PC-9 (cell line): ENCODE results near the gene RNF121. TPM values are rescaled to one million over a fixed set of nuclear protein-coding genes. Genes with fewer than 3 reads are reported as not detected.
A peak's percentile ranks its signal among the peaks of the same experiment; 100 is the strongest.

Experiments
- BruUV-seq: library from RNA; stranded (reverse); fragments of 400-500 nt; replicated peaks from 2 replicates; lab custom pipeline; 2021; lab: Mats Ljungman, UMichigan
- CTCF ChIA-PET: fragments of 300-600 bp; sonication (Branson Sonifier 250); formaldehyde crosslinking; loops from one replicate; lab custom pipeline; 2022; ENCODE audit warnings: antibody characterized with exemption; lab: Charles Lee
- POLR2A ChIA-PET: fragments of 300-600 bp; sonication (Branson Sonifier 250); formaldehyde crosslinking; loops from one replicate; lab custom pipeline; 2022; ENCODE audit warnings: antibody characterized with exemption; ENCODE audit not compliant: unreplicated experiment; lab: Charles Lee
- DNase-seq, 2 experiments: peaks; one replicate each; pipeline versions ENCODE4 v3.0.0 to v3.0.0-alpha.2; 2015 to 2022; ENCODE audit warnings: mixed read lengths in 1 of 2
- H2AFZ ChIP-seq: fragments of 200-600 bp; sonication (generic); 2 replicates; pipeline ENCODE4 v1.8.1; 2017; ENCODE audit warnings: antibody characterized with exemption
- H3F3A ChIP-seq: fragments of 200-600 bp; sonication (generic); 2 replicates; pipeline ENCODE4 v1.8.1; 2017; ENCODE audit warnings: antibody characterized with exemption, mild to moderate bottlenecking, low read depth; ENCODE audit not compliant: insufficient read depth
- H3K27ac ChIP-seq: fragments of 200-600 bp; sonication (generic); 2 replicates; pipeline ENCODE4 v1.6.1; 2016; ENCODE audit warnings: mixed run types
- H3K27me3 ChIP-seq: fragments of 200-600 bp; sonication (generic); 2 replicates; pipeline ENCODE4 v1.6.1; 2016; ENCODE audit warnings: low read depth, mixed run types; ENCODE audit not compliant: insufficient read depth
- H3K36me3 ChIP-seq: fragments of 200-600 bp; sonication (generic); 2 replicates; pipeline ENCODE4 v1.6.1; 2016; ENCODE audit warnings: low read depth, mixed run types
- H3K4me1 ChIP-seq: fragments of 200-600 bp; sonication (generic); replicated peaks from 2 replicates; pipeline ENCODE4 v1.6.1; 2016; ENCODE audit warnings: mixed run types; ENCODE audit not compliant: insufficient read depth
- H3K4me2 ChIP-seq: fragments of 200-600 bp; sonication (generic); 2 replicates; pipeline ENCODE4 v1.6.1; 2017; ENCODE audit warnings: mixed run types
- H3K4me3 ChIP-seq: fragments of 200-600 bp; sonication (generic); 2 replicates; pipeline ENCODE4 v1.6.1; 2016; ENCODE audit warnings: mixed run types
- H3K79me2 ChIP-seq: fragments of 200-600 bp; sonication (generic); 2 replicates; pipeline ENCODE4 v1.6.1; 2017; ENCODE audit warnings: low read depth, mixed run types
- H3K9me2 ChIP-seq: fragments of 200-600 bp; sonication (generic); 2 replicates; pipeline ENCODE4 v1.8.1; 2017; ENCODE audit warnings: mild to moderate bottlenecking; ENCODE audit not compliant: insufficient read depth
- H3K9me3 ChIP-seq: fragments of 200-600 bp; sonication (generic); 2 replicates; pipeline ENCODE4 v1.8.1; 2016; ENCODE audit warnings: low read depth; ENCODE audit not compliant: insufficient read depth
- H4K20me1 ChIP-seq: fragments of 200-600 bp; sonication (generic); 2 replicates; pipeline ENCODE4 v1.8.1; 2017; ENCODE audit not compliant: insufficient read depth
- CTCF ChIP-seq: fragments of 200-600 bp; sonication (generic); conservative IDR thresholded peaks from 2 replicates; pipeline ENCODE4 v1.6.1; 2017; ENCODE audit warnings: mixed run types, antibody characterized with exemption, mild to moderate bottlenecking, moderate library complexity
- EZH2 ChIP-seq: fragments of 200-600 bp; sonication (generic); IDR thresholded peaks from 2 replicates; pipeline ENCODE4 v1.8.0; 2017; ENCODE audit warnings: antibody characterized with exemption, low read depth
- intact Hi-C: fragments of 100-400 bp; cut with micrococcal nuclease; formaldehyde crosslinking; loops from one replicate; pipeline ENCODE4 v1.10.0; 2022; ENCODE audit not compliant: unreplicated experiment
- total RNA-seq: library from RNA; stranded (reverse); gene quantifications from 2 replicates; pipeline ENCODE4 v1.2.3, GENCODE V29; 2021

RNF121 gene
- total RNA-seq, 1 experiment from 2014 or later, result 41.2 TPM

DNA sequence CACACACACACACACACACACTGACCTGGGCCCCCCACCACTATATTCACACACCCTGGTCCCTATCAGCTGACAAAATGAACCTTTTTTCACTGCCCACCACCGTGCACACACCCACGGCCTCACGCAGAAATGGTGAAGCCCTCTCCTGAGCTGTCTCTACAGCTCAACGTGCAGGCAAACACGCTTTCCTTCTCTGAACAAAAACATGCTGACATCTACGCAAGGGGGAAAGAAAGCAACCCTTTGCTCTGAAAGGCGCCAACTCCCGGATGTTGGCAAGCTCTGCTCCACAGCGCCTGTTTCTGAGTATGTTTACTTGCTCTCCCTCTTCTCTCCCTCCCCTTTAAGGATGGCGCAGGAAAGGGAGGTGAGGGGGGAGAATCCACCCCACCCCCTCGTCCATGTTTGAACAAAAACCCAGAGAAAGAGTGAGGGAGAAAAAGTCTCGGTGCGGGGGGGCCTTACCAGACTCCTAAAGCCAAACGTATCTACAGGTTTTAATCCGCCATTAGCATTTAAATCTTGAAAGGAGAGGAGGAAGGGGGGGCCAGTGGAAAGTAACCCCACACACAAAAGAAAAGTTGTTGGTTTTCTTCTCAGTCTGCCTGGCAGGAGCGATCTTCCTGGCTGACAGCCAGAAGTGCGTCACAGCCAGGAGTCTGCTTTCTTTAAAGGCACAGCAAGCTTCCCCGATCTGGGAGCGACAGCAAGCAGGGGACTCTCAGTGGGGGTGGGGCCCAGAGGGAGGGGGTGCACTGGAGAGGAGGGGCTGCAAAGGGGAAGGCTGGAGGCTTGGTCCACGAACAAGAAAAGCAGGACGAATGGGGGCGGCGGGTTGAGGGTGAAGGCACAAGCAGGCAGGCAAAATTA, 111.9 kb downstream of the RNF121 start:
- Histone ChIP-seq H2AFZ (peak overlapping the region; percentile 10; the same call in 1 of the 2 replicates), H3K27ac (peak overlapping the region; percentile 32), H3K27me3 (no peaks in the 10 kb centered on the region), H3K4me2 (peak overlapping the region; percentile 73), H3K79me2 (peaks cover 89% of the 10 kb centered on the region), H3K36me3 (no peaks in the 10 kb centered on the region), H3F3A (peaks cover 22% of the 10 kb centered on the region; the same call in 1 of the 2 replicates), H4K20me1 (peaks cover 25% of the 10 kb centered on the region; the same call in 1 of the 2 replicates), H3K4me1 (peaks cover 12% of the 10 kb centered on the region), H3K4me3 (peak overlapping the region; percentile 51), H3K9me2 (no peaks in the 10 kb centered on the region), H3K9me3 (no peaks in the 10 kb centered on the region)
- peak; percentile 78 to 90 for DNase-seq
- TF ChIP-seq EZH2 (no peak), CTCF (no peak)
- ChIA-PET POLR2A (interaction anchor here (0.6 to 0.7 kb wide), 4 partner anchors 32 to 1839 kb away, joined by 3 to 6 read pairs (median 4); no protein-coding TSS in a partner anchor), CTCF (interaction anchor here (1.0 to 1.9 kb wide), 3 partner anchors 16 to 64 kb away, joined by 3 to 5 read pairs (median 4); no protein-coding TSS in a partner anchor)
- intact Hi-C loops, result loop anchor here (1.0 kb wide), 4 partner anchors 30 to 183 kb away; partner anchors contain the start of genes ANAPC15, LRRC51 and NUMA1
- TSS peak; percentile 56 for BruUV-seq

GRCh38 chr11:72041364-72042063, 112.7 kb downstream of the RNF121 start:
- ChIA-PET POLR2A (no interaction called here), CTCF (no interaction called here)
- H3K79me2 ChIP-seq, result peaks cover 83% of the 10 kb centered on the region
- no peaks in the 10 kb centered on the region for H3K9me2 ChIP-seq
- H3K9me3 ChIP-seq, result no peaks in the 10 kb centered on the region
- H3K36me3 ChIP-seq, result no peaks in the 10 kb centered on the region
- H3K27ac ChIP-seq, result peak overlapping the region; percentile 32
- intact Hi-C loops, result loop anchor here (1.0 kb wide), 4 partner anchors 29 to 182 kb away; partner anchors contain the start of genes ANAPC15, LRRC51 and NUMA1
- H3K27me3 ChIP-seq, result no peaks in the 10 kb centered on the region
- H3F3A ChIP-seq, result peaks cover 22% of the 10 kb centered on the region; the same call in 1 of the 2 replicates
- peaks cover 25% of the 10 kb centered on the region; the same call in 1 of the 2 replicates for H4K20me1 ChIP-seq
- H3K4me2 ChIP-seq, result peak overlapping the region; percentile 73
- peaks cover 12% of the 10 kb centered on the region for H3K4me1 ChIP-seq
- TF ChIP-seq CTCF (no peak), EZH2 (no peak)
- peak in 1 of 2 experiments; percentile 66 for DNase-seq
- BruUV-seq, result no TSS peak
- no peak overlapping the region for H2AFZ ChIP-seq
- H3K4me3 ChIP-seq, result peak overlapping the region; percentile 51; the same call in 1 of the 2 replicates
